NCI-H2107 (cell line): ENCODE results near the gene SLC8B1.

Source experiments
- DNase-seq: peaks from one replicate; lab custom pipeline; 2025; lab: John Stamatoyannopoulos, UW

The SLC8B1 gene

GRCh38 chr12:113269257-113269943 is 65.5 kb downstream of the SLC8B1 start:
- no peak for DNase-seq

GRCh38 chr12:113268621-113269020 is 66.3 kb downstream of the SLC8B1 start:
- no peak for DNase-seq

- DNase-seq, result no peak
These were observed 66.8 kb downstream of the SLC8B1 start for GRCh38 chr12:113268136-113268535.

- no peak for DNase-seq
These were observed 67.3 kb downstream of the SLC8B1 start for GRCh38 chr12:113267621-113268020.

- no peak for DNase-seq
These were observed 68.6 kb downstream of the SLC8B1 start for GRCh38 chr12:113266106-113266895.

- no peak for DNase-seq
These were observed 71.4 kb downstream of the SLC8B1 start for GRCh38 chr12:113263431-113263963.

GRCh38 chr12:113262710-113263109 is 72.2 kb downstream of the SLC8B1 start:
- no peak for DNase-seq

GRCh38 chr12:113261847-113262470 is 73.0 kb downstream of the SLC8B1 start:
- DNase-seq, result no peak

GRCh38 chr12:113260636-113261300 is 74.1 kb downstream of the SLC8B1 start:
- DNase-seq, result no peak

GRCh38 chr12:113260127-113260526 is 74.8 kb downstream of the SLC8B1 start:
- no peak for DNase-seq

GRCh38 chr12:113257564-113257963 is 77.3 kb downstream of the SLC8B1 start:
- no peak for DNase-seq

- DNase-seq, result no peak
These were observed 80.6 kb downstream of the SLC8B1 start for GRCh38 chr12:113254298-113254697.

GRCh38 chr12:113253532-113254285 is 81.2 kb downstream of the SLC8B1 start:
- DNase-seq, result no peak

GRCh38 chr12:113252494-113252893 is 82.4 kb downstream of the SLC8B1 start:
- DNase-seq, result no peak

GRCh38 chr12:113251404-113252070 is 83.4 kb downstream of the SLC8B1 start:
- DNase-seq, result no peak

- DNase-seq, result no peak
These were observed 84.9 kb downstream of the SLC8B1 start for GRCh38 chr12:113250045-113250444.

- no peak for DNase-seq
These were observed 85.4 kb downstream of the SLC8B1 start for GRCh38 chr12:113249546-113249945.

- DNase-seq, result no peak
These were observed 86.0 kb downstream of the SLC8B1 start for GRCh38 chr12:113248842-113249435.
